GM18873 (cell line): ENCODE results near the gene SLC7A1.
"Not testable (repeated sequence)": the region's sequence is repeated elsewhere in the genome, so short reads cannot be mapped to it uniquely, and the experiment has no call there.

ENCODE experiments used
- ATAC-seq: cut with Tn5 transposase; IDR thresholded peaks from one replicate; pipeline ENCODE4 v1.9.1; 2021; ENCODE audit warnings: mild to moderate bottlenecking, moderate library complexity, moderate number of reproducible peaks; ENCODE audit not compliant: unreplicated experiment, low FRiP score

The SLC7A1 gene

DNA sequence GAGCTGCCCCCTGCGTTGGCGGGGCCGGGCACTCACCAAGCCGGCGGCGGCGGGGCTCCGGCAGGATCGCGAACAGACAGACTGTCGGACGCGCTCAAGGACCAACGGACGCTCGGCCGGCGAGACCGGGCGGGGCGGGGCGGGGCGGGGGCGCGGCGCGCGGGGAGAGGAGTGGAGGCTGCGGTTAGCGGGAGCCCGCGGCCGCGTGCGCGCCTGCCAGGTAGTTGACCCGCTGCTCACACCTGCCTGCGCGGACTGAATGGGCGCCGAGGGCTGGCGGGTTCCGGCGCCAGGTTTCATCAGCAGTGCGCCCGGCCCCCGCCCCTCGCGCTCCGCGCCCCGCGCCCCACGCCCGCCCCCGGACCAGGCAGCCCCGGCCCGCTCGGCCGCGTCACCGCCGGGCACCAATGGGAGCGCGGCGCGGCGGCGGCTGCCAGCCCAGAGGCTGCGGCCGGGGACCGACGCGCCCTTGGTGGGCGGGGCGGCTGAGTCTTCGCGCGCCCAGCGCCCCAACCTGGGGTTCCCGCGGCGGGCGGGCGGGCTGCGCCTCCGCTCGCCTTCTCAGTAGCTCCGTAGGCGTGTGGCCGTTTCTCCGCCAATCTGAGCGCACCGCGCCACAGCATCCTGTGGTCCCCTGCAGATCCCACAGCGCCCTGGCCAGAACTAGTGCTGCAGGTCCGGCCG lies at the start of gene SLC7A1:
Gene SLC7A1, minus strand, starts transcription at position 309 of the 684 bp plus-strand sequence. CDS start 59,500 bp downstream, outside the sequence.
- ATAC-seq = peak; percentile 69

DNA sequence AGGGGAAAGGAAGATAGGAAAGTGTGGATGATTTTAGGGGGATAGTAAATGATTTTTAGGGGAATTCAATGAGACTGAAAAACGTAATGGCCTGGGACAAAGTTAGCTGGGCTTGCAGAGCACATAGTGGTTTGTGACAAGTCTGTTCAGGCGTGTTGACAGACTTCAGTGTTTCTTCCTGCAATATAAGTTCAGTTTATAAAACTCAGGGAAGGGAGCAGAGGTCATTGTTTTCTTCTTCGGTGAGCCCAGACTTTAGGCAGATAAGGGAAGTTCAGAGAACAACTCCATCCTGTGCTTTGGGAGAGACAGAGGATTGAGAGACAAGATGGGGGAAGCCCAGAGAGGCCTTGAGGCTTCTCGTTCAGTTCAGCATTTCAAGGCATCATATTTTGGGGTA lies 45.2 kb upstream of the SLC7A1 start:
- ATAC-seq = no peak

DNA sequence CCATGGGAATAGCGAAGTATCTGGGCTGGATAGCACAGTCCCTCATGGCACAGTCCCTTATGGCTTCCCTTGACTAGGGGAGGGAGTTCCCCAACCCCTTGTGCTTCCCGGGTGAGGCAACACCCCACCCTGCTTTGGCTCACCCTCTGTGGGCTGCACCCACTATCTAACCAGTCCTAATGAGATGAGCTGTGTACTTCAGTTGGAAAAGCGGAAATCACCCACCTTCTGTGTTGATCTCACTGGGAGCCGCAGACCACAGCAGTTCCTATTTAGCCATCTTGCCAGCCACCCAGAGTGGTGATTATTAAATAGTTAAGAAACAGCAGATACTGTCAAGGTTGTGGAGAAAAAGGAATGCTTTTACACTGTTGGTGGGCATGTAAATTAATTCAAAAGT lies 41.3 kb upstream of the SLC7A1 start:
- ATAC-seq = not testable (repeated sequence)

DNA sequence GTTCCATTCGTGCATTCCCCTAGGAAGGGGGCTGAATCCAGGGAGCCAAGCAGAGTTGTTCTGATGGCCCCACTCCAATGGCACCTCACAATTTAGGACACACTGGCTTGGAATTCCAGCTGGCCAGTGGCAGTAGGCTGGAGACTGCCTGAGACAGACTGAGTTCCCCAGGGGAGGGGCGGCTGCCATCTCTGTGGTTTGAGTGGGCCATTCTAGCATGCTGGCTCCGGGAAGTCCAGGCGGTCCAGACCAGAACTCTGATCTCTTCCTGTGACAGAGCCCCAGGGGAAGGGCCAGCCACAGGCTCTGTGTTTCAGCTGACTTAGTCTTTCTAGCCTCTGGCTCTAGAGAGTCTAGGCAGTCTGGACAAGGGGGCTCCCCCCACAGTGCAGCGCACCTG lies 29.5 kb upstream of the SLC7A1 start:
- no peak for ATAC-seq

DNA sequence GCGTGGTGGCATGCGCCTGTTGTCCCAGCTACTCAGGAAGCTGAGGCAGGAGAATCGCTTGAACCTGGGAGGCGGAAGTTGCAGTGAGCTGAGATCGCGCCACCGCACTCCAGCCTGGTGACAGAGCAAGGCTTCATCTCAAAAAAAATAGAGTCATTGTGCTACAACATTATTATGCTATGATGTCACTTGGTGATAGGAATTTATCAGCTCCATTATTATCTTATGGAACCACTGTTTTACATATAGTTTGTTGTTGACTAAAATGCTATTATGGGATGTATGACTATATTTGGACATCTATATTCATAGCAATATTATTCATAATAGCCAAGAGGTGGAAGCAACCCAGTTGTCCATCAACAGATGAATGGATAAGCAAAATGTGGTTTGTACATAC lies 26.4 kb upstream of the SLC7A1 start:
- no peak for ATAC-seq

DNA sequence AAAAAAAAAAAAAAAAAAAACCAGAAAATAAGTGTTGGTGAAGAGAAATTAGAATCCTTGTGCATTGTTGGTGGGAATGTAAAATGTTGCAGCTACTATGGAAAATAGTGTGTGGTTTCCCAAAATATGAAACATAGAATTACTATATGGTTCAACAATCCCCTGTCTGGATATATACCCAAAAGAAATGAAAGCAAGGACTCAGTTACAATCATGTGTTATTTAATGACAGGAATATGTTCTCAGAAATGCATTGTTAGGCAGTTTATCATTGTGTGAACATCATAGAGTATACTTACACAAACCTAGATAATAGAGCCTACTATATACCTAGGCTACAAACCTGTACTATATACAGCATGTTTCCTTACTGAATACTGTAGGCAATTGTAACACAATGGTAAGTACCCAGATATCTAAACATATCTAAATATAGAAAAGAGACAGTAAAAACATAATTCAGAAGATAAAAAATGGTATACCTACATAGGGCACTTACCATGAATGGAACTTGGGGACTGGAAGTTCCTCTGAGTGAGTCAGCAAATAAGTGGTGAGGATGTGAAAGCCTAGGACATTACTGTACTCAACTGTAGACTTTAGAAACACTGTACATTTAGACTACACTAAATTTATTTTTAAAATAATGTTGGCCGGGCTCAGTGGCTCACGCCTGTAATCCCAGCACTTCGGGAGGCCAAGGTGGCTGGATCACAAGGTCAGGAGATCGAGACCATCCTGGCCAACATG lies 25.7 kb upstream of the SLC7A1 start:
- no peak for ATAC-seq

DNA sequence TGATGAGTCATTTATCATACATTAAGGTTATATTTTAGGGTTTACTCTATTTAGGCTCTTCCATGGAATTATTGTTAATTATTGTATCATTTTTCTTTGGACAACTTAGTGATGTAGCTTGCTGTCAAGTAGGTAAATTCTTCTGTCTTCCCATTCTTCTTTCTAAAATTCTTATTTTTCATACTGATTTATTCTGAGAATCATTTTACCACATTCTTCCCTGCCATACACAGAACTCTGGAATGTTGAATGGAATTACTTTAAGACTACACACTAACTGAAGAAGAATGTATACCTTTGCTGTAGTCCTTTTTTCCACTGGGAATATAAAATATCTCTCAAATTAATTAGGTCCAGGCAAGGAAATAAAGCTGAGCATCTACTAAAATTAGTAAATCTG lies 24.5 kb upstream of the SLC7A1 start:
- ATAC-seq = no peak

DNA sequence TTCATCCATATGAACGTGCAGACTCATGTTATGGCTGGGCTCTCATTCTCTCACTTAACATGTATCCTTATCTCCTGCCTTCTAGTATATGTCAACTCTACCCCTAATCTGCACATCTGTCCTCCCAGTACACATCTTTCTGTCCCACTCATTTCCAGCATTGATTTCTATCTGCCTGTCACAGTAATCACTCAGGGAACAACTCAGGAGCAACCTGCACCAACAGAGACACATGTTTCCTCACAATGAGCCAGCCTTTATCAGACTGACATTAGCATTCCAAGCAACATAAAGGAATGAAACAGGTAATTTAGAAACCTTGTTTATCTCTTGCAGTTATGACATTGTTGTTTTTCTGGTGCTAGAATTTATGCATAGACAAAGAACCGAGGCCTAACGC lies 17.6 kb upstream of the SLC7A1 start:
- no peak for ATAC-seq

DNA sequence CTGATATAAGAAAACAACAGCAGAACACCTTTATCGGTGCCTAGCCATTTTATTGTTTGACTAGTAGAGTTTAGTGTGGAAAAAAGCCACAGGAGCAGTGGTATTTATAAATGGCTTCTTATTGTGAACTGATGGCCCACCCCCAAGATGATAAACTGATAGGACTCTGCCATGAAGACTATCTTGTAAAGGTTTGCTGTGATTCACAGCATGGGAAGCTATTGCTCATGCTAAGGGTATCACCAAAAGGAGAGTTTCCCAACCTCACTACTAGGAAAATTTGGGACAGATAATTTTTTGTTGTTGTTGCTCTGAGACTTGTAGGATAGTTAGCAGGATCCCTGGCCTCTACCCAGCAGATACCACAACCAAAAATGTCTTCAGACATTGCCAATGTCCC lies 12.0 kb upstream of the SLC7A1 start:
- no peak for ATAC-seq

DNA sequence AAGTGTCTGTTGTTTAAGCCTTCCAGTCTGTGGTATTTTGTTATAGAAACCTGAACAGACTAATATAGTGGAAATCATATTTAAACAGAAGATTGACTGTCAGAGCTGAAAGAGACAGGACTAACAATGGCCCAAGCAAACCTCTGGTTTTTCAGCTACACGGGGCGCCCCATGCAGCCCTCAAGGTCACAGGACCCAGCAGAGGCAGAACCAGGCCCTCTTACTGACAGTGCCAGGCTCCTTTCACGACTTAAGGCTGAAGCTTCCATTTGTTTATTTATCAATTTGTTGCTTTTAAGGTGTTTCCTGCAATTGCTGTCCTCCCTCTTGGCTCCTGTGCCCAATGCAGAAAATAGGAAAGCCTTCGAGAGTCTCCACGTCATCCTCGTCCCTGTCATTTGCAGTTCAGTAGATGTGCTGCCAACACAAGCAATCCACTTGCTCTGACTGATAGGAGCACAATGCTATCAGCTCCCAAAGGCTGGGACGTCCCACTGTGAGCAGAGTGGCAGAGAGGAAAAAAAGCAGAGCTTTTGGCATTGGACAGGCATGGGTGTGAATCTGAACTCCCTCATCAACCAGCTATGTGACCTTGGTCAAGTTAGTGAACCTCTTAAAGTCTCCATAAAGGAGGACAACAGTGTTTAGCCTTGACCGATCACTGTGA lies 10.5 kb upstream of the SLC7A1 start:
- ATAC-seq = no peak

DNA sequence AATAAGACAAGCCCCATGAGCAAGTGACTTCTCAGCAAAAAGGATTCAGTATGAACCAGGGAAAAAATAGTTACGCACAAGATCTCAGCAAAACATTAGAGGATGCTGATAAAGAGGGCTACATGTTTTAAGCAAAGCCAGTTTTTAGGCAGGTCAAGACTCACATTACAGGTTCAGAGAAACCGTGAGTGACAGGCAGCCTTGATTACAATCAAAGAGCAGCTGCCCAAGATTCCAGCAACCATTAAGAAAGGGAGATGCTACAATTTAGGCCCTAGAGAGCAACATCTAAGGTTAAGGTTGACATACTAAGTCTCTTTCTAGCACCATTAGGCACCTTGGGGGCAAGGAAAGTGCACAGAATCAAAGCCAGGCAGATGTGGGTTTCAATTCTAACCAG lies 2.8 kb upstream of the SLC7A1 start:
- ATAC-seq = no peak

DNA sequence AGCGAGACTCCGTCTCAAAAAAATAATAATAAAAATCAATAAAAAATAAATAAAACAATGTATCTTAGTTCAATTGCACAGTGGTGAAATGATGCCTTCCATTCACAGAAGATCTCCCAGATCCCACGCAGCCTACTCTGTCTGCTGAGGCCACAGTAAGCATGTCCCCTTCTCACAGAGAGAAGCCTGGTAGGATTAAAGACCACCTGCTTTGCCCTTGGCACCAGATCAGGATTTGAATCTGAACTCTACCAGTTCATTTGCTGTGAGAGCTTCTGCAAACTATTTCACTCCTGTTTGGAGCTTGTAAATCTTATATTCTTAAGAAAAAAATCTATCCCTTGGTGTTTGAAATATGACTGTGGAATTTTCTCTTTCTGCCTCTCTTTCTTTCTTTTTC lies 2.2 kb upstream of the SLC7A1 start:
- no peak for ATAC-seq

DNA sequence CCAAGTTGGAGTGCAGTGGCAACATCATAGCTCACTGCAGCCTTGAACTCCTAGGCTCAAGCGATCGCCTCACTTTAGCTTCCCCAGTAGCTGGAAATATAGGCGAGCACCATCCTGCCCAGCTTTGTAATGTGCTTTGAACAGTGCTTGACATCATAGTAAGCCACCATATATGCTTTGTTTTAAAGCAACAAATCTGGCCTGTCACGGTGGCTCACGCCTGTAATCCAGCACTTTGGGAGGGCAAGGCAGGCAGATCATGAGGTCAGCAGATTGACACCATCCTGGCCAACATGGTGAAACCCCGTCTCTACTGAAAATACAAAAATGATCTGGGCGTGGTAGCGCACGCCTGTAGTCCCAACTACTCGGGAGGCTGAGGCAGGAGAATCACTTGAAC lies 1.8 kb upstream of the SLC7A1 start:
- ATAC-seq = no peak

DNA sequence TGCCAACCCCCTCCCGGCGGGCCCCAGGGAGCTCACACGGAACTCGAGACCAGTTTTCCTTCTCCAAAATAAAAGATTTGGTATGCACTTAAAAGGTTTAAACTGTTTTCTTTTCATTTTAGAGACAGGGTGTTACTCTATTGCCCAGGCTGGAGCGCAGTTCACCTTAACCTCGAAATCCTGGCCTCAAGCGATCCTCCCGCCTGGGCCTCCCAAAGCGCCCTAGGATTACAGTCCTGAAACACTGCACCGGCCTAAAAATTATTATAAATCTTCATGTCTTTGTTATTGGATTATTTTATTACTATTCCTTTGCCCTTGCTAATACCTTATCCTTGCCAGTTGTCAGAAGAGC lies 553 bp upstream of the SLC7A1 start:
- ATAC-seq = no peak

DNA sequence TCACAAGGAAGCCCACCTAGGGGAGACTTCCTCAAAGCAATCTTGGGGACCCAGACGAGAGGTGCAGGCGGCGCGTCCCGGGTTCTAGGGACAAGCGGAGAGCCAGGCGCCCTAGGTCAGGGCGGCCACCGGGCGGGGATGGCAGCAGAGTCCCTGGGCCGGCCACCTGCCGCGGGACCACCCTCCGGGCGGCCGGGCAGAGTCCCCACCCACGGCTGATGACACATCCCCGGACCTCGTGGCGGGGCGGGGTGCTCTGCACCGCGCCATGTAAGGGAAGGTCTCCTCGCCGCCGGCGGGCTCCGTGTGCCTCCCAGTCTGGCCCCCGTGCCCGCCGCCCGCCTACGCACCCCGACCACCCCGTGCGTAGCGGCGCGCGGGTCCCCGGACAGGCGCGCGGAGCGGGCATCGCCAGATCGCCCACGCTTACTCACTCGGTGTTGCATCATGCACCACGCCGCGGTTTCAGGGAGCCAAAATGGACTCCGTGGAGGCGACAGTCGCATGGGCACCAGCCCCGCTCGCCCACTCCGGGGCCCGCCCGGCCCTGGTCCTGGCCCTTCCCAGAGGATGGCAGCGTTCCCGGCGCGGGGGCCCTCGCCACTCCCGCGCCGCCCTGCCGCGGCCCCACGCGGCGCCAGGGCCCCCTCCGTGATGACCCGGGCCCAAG lies 643 bp downstream of the SLC7A1 start:
- peak; percentile 28 for ATAC-seq

DNA sequence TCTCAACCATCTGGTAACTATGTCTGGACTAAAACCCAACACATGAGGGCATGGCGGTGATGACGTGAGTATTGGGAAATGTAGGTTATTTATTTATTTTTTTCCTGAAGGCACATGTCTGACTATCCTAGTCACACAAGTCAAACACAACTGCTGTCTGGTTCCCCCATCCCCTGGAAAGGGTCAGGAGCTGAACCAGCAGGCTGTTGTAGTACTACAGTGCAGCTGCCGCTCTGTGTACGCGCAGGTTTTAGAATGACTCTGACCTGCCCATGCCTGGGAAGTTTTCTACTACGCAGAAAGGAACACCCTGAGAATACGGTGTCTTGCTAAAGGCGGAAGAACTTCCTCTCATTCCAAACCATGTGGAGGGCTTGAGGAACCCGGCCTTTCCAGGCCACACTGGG lies 1.2 kb downstream of the SLC7A1 start:
- peak; percentile 37 for ATAC-seq

DNA sequence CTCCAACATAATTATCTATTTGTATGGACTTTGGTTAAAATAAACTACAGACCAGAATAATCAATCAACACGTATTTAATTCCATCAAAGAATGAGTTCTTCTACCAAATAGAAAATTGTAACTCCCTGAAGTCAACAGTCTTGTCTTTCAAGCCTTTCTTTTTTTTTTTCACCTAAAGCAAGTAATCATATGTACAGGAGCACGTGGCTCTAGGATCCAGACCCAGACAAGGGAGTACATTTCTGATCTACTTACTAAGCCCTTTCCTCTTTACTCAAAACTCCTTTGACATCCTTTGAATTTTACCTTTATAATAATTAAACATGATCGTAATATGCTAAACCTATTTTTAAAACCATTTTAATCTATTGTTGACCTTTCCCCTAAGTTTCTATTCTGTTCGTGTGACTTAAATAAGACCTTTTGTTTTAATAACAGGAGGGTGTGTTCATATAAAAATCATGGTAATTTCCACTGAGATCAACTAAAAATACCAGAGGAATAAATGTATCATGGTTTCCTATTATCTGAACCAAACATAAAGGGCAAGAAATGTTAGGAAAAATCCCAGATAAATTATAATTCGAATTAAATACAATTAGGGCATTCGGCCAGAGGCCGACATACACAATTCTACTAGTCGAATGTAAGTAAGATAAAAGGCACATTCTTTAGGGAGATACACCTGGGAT lies 1.7 kb downstream of the SLC7A1 start:
- no peak for ATAC-seq

DNA sequence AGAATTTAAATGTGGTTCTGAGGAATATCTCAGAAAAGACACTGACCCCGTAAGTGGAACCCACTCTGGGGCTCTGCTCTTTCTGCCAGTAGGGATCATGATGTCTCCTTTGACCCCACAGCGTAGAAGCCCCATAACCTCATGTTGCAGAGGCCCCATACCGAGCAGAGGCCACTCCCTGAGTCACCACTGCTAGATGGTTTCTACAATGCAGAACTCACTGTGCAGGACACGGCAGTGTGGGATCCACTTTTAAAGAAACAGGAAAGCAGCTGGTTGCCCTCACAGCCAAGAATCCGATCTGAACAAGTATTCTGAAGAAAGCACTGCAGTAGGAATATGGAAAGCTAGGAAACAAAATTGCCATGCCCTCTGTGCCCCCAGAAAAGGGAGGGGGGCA lies 4.2 kb downstream of the SLC7A1 start:
- ATAC-seq = no peak

DNA sequence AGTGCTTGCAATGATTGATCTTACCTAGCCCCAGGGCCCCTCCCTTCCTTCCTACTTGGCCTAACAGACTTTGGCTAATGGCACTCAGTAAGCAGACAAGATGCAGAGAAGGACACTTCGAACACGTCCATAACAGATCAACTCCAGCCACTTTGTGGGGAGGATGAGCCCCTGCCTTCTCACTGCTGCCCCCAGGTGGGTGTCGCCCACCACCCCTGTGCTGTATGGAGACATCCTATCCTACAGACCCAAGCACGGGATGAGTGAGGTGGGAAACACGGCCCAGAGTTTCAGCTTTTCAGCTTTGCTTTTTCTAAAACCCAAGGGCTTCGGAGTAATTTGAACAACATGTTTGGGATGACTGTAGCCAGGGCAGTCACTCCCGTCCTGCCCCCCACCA lies 5.5 kb downstream of the SLC7A1 start:
- ATAC-seq = no peak

DNA sequence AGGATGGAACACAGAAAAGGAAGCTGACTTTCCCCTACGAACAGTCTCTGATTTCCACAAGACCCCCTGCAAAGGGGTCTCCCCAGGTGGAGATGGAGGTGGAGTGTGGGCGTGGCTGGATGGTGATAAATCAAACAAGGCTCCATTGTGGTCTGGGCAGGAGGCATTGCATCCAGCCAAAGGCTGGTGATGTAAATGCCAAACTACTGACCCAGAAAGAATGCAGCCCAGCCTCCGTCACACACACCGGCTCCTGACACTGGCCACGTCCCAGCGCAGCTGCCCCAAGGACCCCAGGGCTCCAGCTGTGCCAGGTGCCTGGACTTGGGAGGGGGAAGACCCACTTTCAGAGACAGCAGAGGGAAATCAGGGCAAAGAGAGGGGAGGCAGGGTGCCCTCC lies 6.3 kb downstream of the SLC7A1 start:
- no peak for ATAC-seq

DNA sequence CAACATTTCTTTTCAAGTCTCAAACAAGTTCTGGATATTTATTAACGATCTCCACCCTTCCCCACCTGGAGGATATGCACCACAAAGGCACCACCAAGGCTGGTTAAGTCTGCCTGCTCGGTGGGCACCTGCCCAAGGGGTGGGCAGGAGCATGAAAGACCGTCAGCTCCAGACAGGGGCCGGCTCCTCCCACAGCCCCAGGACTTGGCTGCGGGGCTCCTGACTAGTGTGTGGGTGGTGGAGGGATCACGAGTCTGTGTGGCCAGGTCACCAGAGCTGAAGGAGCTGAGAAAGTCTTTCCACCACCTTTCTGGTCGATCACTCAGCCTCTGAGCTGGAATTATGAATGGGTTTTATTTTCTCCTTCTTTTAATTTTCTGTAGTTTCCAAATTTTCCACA lies 7.8 kb downstream of the SLC7A1 start:
- ATAC-seq = no peak
